HCT116 (cell line): ENCODE measurements around the gene ACTR3. TPM values are rescaled to one million over a fixed set of nuclear protein-coding genes. Genes with fewer than 3 reads are reported as not detected.

Experiments
- ATAC-seq: fragments of 200-7000 bp; cut with Tn5 transposase; 2 replicates; pipeline ENCODE4 v1.9.1; 2020; ENCODE audit warnings: mild to moderate bottlenecking, moderate library complexity
- BruUV-seq: library from RNA; stranded (reverse); fragments of 400-500 nt; replicated peaks from 2 replicates; lab custom pipeline; 2021; lab: Mats Ljungman, UMichigan
- CTCF ChIA-PET: fragments of 300-600 bp; sonication (Branson Sonifier 250); formaldehyde crosslinking; loops from one replicate; lab custom pipeline; 2021; ENCODE audit warnings: antibody characterized with exemption; lab: Charles Lee
- POLR2A ChIA-PET: fragments of 300-600, 350-600 bp; sonication (Branson Sonifier 250); formaldehyde crosslinking; loops from one replicate; lab custom pipeline; 2021; ENCODE audit warnings: antibody characterized with exemption; lab: Charles Lee
- RAD21 ChIA-PET, 2 experiments: fragments of 300-600 bp; sonication (Branson Sonifier 250); formaldehyde crosslinking; loops; one replicate each; lab custom pipeline; 2023; ENCODE audit warnings: low total read pairs in 2 of 2; ENCODE audit not compliant: uncharacterized antibody in 2 of 2, unreplicated experiment in 2 of 2, low non-redundant PET in 1 of 2; lab: Charles Lee
- DNase-seq: peaks from one replicate; pipeline ENCODE4 v3.0.0-alpha.2; 2010; ENCODE audit warnings: low read depth, low spot score
- H2AFZ ChIP-seq: fragments of 200-600 bp; shearing (Covaris generic), sonication (generic); 2 replicates; pipeline ENCODE4 v1.6.1; 2017; ENCODE audit warnings: low read depth, mixed run types, mixed read lengths, antibody characterized with exemption, low read length; ENCODE audit not compliant: poor library complexity, severe bottlenecking
- H3K27ac ChIP-seq: 2 replicates; pipeline ENCODE4 v1.5.1; 2012; ENCODE audit warnings: low read depth, low read length
- H3K27me3 ChIP-seq: fragments of 200-600 bp; sonication (generic); 2 replicates; pipeline ENCODE4 v1.6.1; 2016; ENCODE audit warnings: mixed run types, low read length, mixed read lengths; ENCODE audit not compliant: insufficient read depth
- H3K36me3 ChIP-seq, 2 experiments: fragments of 200-500 bp in 1 of 2; fragments of 200-600 bp in 1 of 2; sonication (Bioruptor generic) in 1 of 2; sonication (generic) in 1 of 2; 2 replicates each; pipeline versions ENCODE4 v1.5.1 to v1.6.1; 2014 to 2016; ENCODE audit warnings: low read length in 2 of 2, inconsistent platforms in 1 of 2, mixed read lengths in 1 of 2, mixed run types in 1 of 2; ENCODE audit not compliant: insufficient read depth in 2 of 2, control insufficient read depth in 1 of 2
- H3K4me1 ChIP-seq, 2 experiments: fragments of 200-600 bp in 1 of 2; sonication (generic) in 1 of 2; 2 replicates each; pipeline versions ENCODE4 v1.5.1 to v1.6.1; 2012 to 2017; ENCODE audit warnings: low read length in 2 of 2, inconsistent platforms in 1 of 2, mild to moderate bottlenecking in 1 of 2, mixed read lengths in 1 of 2, mixed run types in 1 of 2, moderate library complexity in 1 of 2; ENCODE audit not compliant: insufficient read depth in 2 of 2, control insufficient read depth in 1 of 2
- H3K4me2 ChIP-seq: fragments of 200-600 bp; sonication (generic); 2 replicates; pipeline ENCODE4 v1.6.1; 2017; ENCODE audit warnings: mixed run types, low read length, mixed read lengths
- H3K4me3 ChIP-seq, 2 experiments: fragments of 200-600 bp in 1 of 2; sonication (generic) in 1 of 2; replicated peaks in 1 of 2; 2 replicates each; pipeline ENCODE4 v1.5.1; 2011 to 2016; ENCODE audit warnings: low read length in 2 of 2, control low read depth in 1 of 2, low read depth in 1 of 2, mild to moderate bottlenecking in 1 of 2, mixed read lengths in 1 of 2, mixed run types in 1 of 2
- H3K79me2 ChIP-seq: fragments of 200-600 bp; sonication (generic); 2 replicates; pipeline ENCODE4 v1.6.1; 2017; ENCODE audit warnings: mild to moderate bottlenecking, mixed run types, low read length, moderate library complexity, mixed read lengths; ENCODE audit not compliant: insufficient read depth
- H3K9ac ChIP-seq: fragments of 200-600 bp; sonication (generic); 2 replicates; pipeline ENCODE4 v1.6.1; 2016; ENCODE audit warnings: low read length, mixed read lengths
- H3K9me2 ChIP-seq: fragments of 200-600 bp; sonication (generic), shearing (Covaris generic); 2 replicates; pipeline ENCODE4 v1.6.1; 2017; ENCODE audit warnings: mixed run types, mild to moderate bottlenecking, moderate library complexity; ENCODE audit not compliant: insufficient read depth
- H3K9me3 ChIP-seq, 2 experiments: fragments of 200-500 bp in 1 of 2; fragments of 200-600 bp in 1 of 2; sonication (Bioruptor generic) in 1 of 2; sonication (generic) in 1 of 2; 2 replicates each; pipeline ENCODE4 v1.6.1; 2014 to 2017; ENCODE audit warnings: low read length in 2 of 2, mixed read lengths in 2 of 2, inconsistent platforms in 1 of 2, low read depth in 1 of 2, mild to moderate bottlenecking in 1 of 2, mixed run types in 1 of 2, moderate library complexity in 1 of 2; ENCODE audit not compliant: control insufficient read depth in 1 of 2, insufficient read depth in 1 of 2
- H4K20me1 ChIP-seq: fragments of 200-600 bp; sonication (generic), shearing (Covaris generic); 2 replicates; pipeline ENCODE4 v1.6.1; 2017; ENCODE audit warnings: mixed run types, mild to moderate bottlenecking, moderate library complexity; ENCODE audit not compliant: insufficient read depth
- CEBPB ChIP-seq: IDR thresholded peaks from 2 replicates; pipeline ENCODE4 v1.6.1; 2012; ENCODE audit warnings: low read depth
- EGR1 ChIP-seq: IDR thresholded peaks from 2 replicates; pipeline ENCODE4 v1.6.1; 2012; ENCODE audit warnings: low read depth
- EZH2 ChIP-seq: fragments of 200-600 bp; sonication (generic); IDR thresholded peaks from 2 replicates; pipeline ENCODE4 v1.6.1; 2017; ENCODE audit warnings: antibody characterized with exemption, mixed run types
- EZH2phosphoT487 ChIP-seq: fragments of 200-600 bp; IDR thresholded peaks from 2 replicates; pipeline ENCODE4 v1.6.1; 2018; ENCODE audit warnings: antibody characterized with exemption, borderline replicate concordance
- MAX ChIP-seq: IDR thresholded peaks from 2 replicates; pipeline ENCODE4 v1.6.1; 2012
- POLR2A ChIP-seq: IDR thresholded peaks from 2 replicates; pipeline ENCODE4 v1.7.0; 2011; ENCODE audit warnings: borderline replicate concordance; ENCODE audit not compliant: insufficient read depth, insufficient read length; ENCODE audit errors: extremely low read depth
- RAD21 ChIP-seq: IDR thresholded peaks from 2 replicates; pipeline ENCODE4 v1.6.1; 2012; ENCODE audit warnings: low read depth, mild to moderate bottlenecking
- SIN3A ChIP-seq: IDR thresholded peaks from 2 replicates; pipeline ENCODE4 v1.6.1; 2012; ENCODE audit warnings: low read depth
- YY1 ChIP-seq: IDR thresholded peaks from 2 replicates; pipeline ENCODE4 v1.6.1; 2011; ENCODE audit warnings: low read length, low read depth, moderate library complexity, mild to moderate bottlenecking; ENCODE audit not compliant: insufficient replicate concordance; ENCODE audit errors: extremely low read depth
- ZFX ChIP-seq: fragments of 450-650 bp; IDR thresholded peaks from 2 replicates; pipeline ENCODE4 v1.6.1; 2017
- intact Hi-C: fragments of 100-400 bp; cut with micrococcal nuclease; formaldehyde crosslinking; loops from 2 replicates; pipeline ENCODE4 v1.10.0; 2022
- total RNA-seq: library from RNA; stranded (reverse); gene quantifications from one replicate; pipeline ENCODE4 v1.2.1, GENCODE V29; 2021; ENCODE audit not compliant: unreplicated experiment

ACTR3 gene
- total RNA-seq, 1 experiment from 2014 or later: 232 TPM

GRCh38 chr2:113846429-113846828 lies 43.5 kb upstream of the ACTR3 start:
- intact Hi-C loops: no loop called here
- RAD21 ChIA-PET: no interaction called here
- Histone ChIP-seq H2AFZ (no peak overlapping the region), H3K9ac (no peak overlapping the region), H3K4me2 (no peak overlapping the region), H3K27ac (no peak overlapping the region), H4K20me1 (no peaks in the 10 kb centered on the region), H3K4me3 (no peak overlapping the region), H3K9me2 (no peaks in the 10 kb centered on the region), H3K79me2 (no peaks in the 10 kb centered on the region), H3K36me3 (no peaks in the 10 kb centered on the region), H3K9me3 (no peaks in the 10 kb centered on the region), H3K27me3 (no peaks in the 10 kb centered on the region), H3K4me1 (peaks cover 0 to 7% of the 10 kb centered on the region in 2 experiments; a peak in 2 of 4 replicates)
- CTCF ChIA-PET: no interaction called here
- no peak for TF ChIP-seq MAX
- no peak for ATAC-seq
- BruUV-seq: no TSS peak
- DNase-seq: no peak
- POLR2A ChIA-PET: no interaction called here

GRCh38 chr2:113847144-113847543 lies 42.7 kb upstream of the ACTR3 start:
- Histone ChIP-seq H3K36me3 (no peaks in the 10 kb centered on the region), H4K20me1 (no peaks in the 10 kb centered on the region), H3K27ac (no peak overlapping the region)
- BruUV-seq: no TSS peak
- RAD21 ChIA-PET: no interaction called here
- TF ChIP-seq SIN3A (no peak), CEBPB (no peak), RAD21 (no peak), ZFX (no peak), MAX (no peak), EZH2 (no peak), POLR2A (no peak), EGR1 (no peak), EZH2phosphoT487 (no peak), YY1 (no peak)
- TF ChIP-seq, all 23 proteins: peak for 0
- Histone ChIP-seq H2AFZ (no peak overlapping the region), H3K79me2 (no peaks in the 10 kb centered on the region), H3K9me2 (no peaks in the 10 kb centered on the region), H3K4me2 (no peak overlapping the region), H3K4me3 (no peak overlapping the region), H3K9ac (no peak overlapping the region), H3K27me3 (no peaks in the 10 kb centered on the region), H3K9me3 (no peaks in the 10 kb centered on the region), H3K4me1 (peaks cover 0 to 7% of the 10 kb centered on the region in 2 experiments; a peak in 2 of 4 replicates)
- DNase-seq: no peak
- ATAC-seq: no peak
- intact Hi-C loops: no loop called here
- CTCF ChIA-PET: no interaction called here
- POLR2A ChIA-PET: no interaction called here
